NCI-H345 treated with DMSO at 0.1 percent for 48 hours (cell line): Measurements from ENCODE around the gene SIGLEC1.

Experiments used
- DNase-seq: peaks from one replicate; lab custom pipeline; 2025; ENCODE audit not compliant: unreplicated experiment; lab: John Stamatoyannopoulos, UW

The SIGLEC1 gene

DNA sequence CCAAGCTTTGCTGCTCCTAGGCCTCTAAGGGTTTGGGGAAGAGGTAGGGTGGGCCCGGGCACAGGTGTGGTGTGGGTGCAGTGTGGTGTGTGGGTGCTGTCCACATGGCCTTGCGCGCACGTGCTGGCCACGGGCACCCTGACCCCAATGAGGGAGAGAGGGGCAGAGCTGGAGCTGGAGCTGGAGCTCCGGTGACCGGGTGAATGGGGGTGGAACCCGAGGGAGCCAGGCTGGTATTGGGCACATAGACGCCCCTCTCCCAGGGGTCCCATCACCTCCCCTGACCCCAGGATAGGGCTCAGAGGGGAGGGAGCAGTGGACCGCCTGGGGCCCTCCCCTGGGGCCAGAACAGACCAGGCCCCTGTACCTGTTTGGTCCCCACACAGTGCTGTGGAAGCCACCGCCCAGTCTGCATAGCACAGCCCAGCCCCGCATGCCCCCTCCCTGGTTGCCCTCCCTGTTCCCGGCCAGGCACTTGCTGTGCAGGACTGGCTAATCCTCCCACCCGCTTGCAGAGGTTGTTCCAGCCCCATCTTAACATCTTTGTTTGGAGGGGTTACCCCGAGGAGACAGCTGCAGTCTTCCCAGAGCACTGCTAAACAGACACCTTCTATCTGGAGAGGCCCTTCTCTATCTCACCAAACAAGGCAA lies 31.6 kb downstream of the SIGLEC1 start:
- no peak for DNase-seq

DNA sequence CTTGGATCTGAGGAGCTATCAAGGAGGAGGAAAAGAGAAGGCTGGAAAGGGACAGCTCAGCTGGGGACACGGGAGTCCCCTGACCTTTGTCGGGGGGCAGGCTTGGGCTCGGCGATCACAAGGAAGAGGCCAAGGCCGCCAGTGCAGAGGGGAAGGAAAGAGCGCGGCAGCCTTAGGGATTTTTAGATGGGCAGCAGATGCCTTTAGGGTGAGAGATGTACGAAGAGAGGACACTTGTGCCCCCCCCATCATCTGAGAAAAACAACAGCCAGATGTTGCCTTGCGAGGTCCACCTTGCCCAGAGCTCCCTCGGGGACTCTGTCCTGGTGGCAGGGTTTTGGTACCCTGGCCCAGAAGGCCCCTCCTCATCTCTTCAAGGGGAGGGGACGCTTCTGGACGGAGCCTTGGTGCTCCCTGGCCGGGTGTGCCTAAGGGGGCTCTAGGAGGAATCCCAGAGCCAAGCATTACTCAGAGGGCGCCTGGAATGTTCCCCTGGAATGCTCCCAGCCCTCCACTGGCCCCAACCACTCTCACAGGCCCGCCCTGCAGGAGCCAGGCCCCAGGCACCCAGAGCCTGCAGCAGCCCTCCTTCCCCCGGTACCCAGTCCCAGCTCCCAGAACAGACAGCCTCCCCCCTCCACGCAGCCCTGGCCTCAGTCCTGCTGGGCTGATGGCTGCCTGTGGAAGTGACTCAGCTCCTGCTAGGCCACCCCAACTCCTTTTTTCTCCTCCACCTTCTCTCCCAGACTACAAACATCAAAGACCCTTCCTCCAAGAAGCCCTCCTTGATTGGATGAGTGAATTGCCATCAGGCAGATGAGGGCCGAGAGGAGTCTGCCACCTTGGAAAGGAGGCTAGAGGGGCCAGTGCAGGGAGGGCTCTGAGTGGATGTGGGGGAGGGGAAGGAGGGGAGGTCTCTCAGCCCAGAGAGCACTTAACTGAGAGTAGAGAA lies 32.4 kb downstream of the SIGLEC1 start:
- no peak for DNase-seq

DNA sequence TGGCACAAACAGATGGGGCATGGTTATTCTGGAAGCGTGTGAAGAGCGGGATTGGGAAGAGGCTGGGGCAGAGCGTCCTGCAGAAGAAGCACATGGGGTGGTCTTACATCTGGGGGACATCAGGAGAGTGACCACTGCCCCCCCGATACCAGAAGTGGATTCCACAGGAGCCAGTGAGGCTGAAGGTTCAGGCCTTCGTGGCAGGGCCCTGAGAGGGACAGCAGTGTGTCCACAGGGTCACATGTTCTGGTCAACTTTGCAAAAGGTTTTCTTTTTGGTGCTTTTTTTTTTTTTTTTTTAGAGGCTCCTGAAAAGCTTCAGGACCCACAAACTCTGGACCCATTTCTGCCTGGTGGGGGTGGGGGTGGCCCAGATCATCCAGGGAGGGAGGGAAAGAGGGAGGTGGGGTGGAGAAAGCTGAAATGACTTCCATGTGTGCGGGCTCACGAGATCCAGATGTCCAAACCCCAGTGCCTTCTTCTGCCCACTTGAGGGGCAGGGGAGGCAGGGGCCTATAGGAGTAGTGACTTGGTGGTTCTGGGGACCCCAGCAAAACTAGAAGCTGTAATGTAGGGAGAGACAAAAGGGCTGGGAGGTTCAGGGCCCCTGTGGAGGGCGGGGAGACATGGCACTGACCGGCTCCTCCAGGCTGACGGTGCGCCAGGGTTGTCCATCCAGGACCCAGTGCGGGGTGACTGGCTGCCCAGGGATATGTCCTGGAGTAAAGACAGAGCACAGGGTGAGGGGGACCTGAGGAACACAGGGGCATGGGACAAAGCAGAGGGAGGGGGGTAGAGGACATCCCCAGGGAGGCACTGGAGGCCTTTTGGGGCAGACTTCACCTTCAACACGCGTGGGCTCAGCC lies 33.3 kb downstream of the SIGLEC1 start:
- DNase-seq: no peak

DNA sequence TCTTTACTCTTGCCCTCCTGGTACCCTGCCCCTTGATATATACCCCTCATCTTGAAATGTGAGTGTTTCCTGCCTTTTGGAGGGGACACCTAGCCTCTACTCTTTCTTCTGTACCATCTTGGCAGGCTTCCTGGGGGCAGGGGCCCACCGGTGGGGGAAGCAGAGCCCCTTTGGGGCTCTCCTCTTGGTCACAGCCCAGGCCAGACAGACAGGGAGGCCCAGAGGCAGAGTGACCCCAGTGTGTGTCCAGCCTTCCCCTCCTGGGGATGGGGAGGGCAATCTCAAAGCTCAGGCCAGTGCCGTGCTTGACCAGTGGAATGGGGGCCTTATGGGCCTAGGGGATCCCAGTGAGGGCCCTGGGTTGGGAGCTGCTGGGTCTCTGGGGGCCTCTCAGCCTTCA lies 34.2 kb downstream of the SIGLEC1 start:
- DNase-seq: no peak

DNA sequence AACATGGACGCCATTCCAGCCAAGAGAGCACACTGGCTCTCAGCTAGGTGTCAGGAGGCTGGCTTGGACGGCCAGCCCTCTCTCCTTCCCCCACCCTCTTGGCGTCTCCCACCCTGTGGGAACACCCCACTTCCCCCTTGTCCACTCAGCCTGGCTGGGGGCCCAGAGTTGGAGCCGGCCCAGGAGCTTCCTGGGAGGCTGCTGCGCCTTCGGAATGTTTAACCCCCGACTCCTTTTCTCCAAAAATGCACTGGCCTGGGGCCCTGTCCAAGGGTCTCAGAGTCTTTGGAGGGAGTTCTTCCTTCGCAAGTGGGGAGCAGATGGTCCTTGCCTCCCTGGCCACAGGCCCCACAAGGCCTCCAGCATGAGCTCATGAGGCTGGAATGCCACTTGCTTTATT lies 34.7 kb downstream of the SIGLEC1 start:
- DNase-seq: no peak

DNA sequence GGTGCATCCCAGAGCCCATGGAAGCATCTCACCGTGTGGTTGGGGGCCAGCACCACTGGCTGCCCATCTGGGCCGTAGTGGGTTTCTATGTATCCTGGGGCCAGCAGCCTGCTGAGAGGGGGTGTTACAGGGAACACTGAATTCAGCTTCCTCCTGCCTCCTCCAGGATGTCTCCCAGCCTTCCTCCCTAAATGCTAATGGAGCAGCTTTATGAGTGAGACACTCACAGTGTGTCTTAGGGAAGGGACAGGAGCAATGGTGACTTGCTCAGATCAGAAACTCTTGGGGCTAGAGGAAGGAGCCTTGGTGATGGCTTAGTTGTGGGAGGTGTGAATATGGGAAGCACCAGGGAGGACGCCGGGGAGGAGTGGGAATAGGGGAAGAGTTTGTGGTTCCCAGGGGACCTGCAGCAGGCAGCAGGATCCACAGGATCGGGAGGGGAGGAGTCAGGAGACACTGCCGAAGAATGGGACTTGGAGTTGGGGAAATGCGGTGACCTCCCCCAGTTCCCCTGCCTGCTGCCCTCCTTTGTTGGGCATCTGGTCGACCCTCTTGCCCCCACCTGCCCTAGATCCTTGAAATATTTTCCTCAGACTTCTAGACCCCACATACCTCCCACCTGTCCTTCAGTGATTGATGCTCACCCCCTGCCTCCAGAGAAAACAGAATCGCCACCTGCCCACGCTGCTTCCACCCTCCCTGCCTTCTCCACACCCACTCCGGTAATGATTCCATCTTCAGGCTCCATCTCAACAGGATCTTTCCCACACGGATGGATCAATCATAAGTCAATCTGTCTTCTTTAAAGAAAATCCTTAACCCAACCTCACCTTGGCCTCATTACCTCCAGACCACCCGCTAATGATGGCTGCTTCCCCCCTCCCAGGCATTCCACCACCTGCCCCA lies 37.2 kb downstream of the SIGLEC1 start:
- DNase-seq: no peak

DNA sequence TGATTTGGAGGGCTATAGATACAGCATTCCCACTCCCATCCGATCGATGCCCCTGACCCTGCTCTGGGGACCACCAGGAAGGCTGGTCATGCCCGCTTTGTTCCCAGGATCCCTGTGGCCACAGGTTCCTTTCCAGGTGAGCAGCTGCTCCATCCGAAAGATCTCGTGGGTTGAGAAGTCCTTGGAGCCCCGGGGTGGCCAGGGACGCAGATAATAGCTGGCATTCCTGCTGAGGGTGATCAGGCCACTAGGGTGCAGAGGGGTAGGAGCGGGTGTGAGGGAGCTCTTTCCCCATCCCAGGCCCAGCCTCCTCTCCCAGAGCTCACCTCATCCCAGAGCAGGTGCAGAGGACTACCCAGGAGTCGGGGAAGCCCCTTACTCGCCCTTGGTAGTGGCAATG lies 38.0 kb downstream of the SIGLEC1 start:
- DNase-seq: no peak

DNA sequence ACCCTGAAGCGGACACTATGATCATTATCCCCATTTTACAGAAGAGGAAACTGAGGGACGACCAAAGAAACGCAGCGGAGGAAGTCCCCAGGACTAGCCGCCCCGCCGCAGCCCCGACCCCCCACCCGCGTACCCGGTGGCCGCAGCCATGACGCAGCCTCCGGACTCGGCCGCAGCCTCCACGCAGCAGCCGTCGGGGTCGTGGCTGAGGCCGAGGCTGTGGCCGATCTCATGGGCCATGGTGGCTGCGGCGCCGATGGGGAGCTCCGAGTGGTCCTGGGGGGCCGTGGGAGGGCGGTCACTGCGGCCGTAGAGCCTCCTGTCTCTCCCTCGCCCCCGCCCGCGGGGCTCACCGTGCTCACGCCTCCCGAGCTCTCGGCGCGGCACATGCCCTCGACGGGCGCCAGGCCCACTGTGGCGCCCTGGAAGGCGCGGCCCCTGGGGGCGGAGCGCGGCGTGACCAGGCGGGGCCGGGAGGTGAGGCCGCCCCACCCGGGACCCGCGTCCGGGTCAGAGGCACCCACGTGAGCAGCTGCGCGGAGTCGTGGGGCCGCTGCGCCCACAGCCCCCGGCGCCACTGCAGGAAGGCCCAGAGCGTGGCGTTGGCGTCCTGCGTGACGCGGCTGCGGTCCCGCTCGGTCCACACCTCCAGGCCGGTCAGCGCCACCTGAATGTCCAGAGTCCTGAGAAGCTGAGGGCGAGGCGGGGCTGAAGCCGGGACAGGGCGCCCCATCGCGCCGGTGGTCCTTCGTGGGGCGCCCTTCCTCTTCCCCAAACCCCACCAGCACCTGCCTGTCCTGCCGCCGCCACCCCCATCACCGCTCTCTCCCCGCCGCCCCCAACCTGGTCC lies 39.0 kb downstream of the SIGLEC1 start:
- no peak for DNase-seq

DNA sequence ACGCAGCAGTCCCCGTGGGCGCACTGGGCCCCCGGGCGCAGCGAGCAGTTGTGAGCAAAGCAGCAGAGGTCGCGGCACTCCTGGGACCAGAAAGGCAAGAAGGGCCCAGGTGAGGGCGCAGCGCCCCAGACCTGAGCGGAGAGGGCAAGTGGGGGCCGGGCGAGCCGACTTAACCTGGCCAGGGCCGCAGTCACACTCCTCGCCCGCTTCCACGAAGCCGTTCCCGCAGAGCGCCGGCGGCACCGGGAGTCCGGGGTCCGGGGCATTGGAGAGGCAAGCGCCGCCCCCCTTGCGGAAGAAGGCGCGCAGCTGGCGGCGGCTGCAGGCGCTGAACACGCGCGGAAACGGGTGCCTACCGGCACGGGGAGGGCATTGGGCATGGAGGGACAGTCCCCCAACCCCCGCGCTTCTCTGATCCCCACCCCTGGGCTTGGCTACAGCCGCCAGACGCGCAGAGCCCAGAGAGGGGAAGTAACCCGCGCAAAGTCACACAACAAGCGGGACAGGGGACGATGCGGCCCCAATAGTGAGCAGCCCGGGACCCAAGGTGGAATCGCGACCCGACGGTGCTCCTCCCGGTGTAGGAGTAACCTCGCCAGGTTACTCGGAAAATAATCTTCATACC lies 39.7 kb downstream of the SIGLEC1 start:
- no peak for DNase-seq

DNA sequence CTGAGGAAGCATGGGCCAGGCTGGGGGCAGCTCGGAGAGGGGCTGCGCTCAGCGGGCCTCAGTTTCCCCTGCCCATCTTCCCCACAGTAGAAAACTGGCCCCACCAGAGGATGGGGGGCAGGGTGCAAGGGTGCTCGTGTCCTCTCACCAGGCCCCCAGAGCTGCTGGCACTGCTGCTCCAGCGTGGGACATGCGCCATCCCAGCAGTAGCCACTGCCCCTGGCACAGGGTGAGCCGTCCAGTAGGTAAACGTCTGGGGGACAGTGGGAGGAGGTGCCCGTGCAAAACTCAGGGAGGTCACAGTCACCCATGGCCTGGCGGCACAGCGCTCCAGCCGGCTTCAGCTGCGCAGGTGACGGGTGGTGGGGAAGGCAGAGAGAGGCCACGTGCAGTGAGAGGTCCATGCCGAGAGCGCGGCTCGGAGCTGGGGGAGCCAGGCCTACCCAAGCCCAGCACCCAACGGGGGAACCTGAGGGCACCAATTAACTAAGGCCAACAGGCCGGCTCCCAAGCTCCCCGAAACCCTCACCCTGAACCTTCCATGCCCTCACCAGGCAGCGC lies 40.3 kb downstream of the SIGLEC1 start:
- DNase-seq: no peak

DNA sequence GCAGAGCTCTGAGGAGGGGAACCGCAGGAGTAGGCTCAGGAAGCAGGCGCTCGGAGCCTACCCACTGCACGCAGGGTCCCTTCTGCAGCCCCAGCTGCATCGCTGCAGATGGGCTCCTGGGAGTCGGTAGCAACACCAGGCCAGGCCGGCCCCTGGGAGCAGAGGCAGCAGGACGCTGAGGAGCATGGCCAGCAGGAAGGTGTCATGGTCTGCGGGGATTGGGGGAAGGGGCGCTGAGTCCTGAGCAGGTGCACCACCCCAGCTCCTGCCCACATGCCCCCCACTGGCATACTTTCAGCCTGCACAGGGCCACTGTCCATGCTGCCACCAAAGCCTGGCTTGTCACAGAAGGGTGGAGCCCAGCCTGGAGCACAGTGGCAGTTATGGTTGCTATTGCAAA lies 41.5 kb downstream of the SIGLEC1 start:
- no peak for DNase-seq

DNA sequence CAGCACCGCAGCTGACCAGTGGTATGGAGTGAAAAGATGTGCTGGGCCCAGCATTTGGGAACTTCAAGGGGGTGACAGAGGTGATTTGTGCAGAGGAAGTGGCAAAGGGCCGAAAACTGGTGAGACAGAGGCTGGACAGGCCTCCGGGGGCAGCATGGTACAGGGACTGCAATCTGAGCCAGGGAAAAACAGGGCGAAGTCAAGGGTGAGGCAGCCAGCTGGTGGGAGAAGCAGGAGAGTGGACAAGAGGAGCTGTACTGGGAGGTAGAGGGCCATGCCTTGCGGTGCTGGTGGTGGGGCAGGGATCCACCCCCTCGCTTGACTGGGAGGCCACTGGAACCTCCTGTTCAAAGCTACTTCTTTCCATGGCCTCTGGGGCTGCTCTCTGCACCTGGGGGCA lies 41.9 kb downstream of the SIGLEC1 start:
- DNase-seq: no peak

DNA sequence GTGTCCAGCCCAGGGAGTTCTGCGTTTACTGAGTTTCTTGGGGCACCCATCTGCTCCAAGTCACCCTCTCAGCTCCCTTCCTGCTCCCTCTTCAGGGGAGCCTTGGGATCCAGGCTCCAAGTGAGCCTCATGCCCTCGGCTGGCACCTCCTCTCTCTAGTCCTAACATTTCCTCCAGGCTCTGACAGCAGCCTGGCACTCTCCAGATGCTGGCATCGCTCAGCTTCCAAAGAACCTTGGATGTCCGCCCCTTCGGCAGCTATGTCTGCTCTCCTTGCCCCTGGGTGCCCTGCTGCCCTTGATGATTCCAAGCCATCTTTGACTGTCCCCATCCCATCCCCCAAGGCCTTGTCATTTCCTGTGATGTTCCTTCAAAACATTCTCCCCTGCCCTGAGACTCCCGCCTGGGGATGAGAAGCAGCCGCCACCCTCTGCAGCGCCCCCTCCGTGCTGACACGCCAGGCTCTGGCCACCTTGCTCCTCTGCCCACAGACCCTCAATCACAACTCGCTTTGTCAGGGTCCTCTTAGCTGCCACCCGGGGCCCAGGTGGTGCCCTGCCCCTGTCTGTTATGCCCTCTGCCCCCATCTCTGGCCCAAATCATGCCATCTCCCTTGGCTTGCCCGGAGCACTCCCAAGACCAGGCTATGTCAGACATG lies 42.6 kb downstream of the SIGLEC1 start:
- no peak for DNase-seq

DNA sequence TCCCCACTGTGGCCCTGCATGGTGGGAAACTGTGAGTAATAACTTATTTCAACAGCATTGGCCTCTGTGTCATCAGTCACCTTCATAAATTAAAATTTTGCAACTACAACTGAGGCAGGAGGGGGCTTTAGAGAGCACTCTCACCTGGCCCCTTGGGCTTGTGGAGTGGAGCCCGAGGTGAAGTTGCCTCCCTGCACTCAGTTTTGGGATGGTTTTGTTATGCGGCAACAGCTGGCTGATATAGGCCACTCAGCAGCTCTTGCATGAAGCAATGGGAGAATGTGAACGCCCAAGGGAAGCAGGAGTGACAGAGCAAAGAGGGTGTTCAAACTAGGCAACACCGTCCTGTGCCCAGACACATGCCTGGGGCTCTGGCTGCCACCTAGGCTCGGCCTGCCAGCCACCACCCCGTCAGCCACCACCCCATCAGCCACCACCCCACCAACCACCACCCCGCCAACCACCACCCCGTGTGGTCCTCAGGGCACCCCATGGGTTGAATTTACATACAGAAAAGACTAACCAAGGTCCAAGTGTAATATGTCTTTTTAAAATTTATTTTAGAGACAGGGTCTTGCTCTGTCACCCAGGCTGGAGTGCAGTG lies 44.9 kb downstream of the SIGLEC1 start:
- no peak for DNase-seq

DNA sequence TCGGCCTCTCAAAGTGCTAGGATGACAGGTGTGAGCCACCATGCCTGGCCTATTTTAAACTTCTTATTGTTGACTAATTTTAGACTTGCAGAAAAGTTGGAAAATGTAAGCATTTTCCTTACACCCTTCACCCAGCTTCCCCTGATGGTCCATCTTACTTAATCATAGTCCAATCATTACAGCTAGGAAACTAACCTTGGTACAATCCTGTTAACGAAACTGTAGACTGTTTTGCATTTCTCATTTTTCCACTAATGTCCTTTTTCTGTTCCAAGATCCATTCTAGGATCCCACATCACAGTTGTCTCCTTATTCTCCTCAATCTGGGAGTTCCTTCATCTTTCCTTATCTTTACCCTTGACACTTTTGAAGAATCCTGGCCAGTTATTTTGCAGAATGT lies 48.5 kb downstream of the SIGLEC1 start:
- no peak for DNase-seq

DNA sequence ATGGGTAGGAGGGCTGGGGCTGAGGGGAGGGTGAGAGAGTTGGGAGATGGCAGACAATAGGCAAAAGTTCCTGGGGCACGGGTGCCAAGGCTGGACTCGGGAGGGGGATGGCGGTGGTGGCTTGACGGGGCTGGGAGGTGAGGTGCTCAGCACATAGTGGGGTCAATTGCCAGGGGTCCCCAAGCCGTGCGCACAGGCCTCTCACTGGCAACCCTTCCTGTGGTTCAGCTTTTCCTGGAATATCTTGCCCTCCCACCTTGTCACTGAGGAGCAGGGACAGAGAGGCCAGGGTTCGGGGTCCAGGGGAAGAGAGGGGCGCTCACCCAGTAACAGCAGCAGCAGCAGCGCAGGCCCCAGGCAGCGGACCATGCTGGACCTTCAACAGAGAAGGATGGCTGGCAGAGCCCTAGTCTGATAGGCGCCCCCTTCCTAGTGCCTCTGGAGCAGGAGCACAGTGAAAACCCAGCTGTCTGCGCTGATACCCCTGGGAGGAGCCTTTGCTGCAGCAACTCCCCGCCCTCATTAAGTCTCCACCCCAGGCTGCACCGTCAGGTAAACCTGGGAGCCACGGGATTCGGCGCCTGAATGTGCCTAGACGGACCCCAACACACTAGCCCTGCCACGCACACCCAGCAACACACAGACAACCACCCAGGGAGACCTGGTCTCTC lies 49.2 kb downstream of the SIGLEC1 start, which contains the start of gene GFRA4:
Gene GFRA4 (minus strand): TSS at position 369 of the 671 bp plus-strand sequence. CDS start 0 bp downstream, at position 369.
- no peak for DNase-seq
